Bone marrow (tissue), 2 donors: ENCODE measurements around the gene LILRB5.
"Not testable (repeated sequence)": the region's sequence is repeated elsewhere in the genome, so short reads cannot be mapped to it uniquely, and the experiment has no call there.

Experiments used
- DNase-seq, 2 donors: peaks; one replicate each; lab custom pipeline; 2025; lab: John Stamatoyannopoulos, UW

LILRB5 gene

GRCh38 chr19:54214217-54214616 lies 42.9 kb downstream of the LILRB5 start:
- not testable (repeated sequence) for DNase-seq

GRCh38 chr19:54211235-54211634 lies 45.8 kb downstream of the LILRB5 start:
- no peak for DNase-seq

- DNase-seq = peak; percentile 31 to 50
Measured at GRCh38 chr19:54209811-54210494, 47.1 kb downstream of the LILRB5 start.

GRCh38 chr19:54209058-54209810 lies 47.8 kb downstream of the LILRB5 start:
- no peak for DNase-seq

- no peak for DNase-seq
Measured at GRCh38 chr19:54208784-54209057, 48.4 kb downstream of the LILRB5 start.

- peak; percentile 64 to 97 for DNase-seq
Measured at GRCh38 chr19:54207983-54208783, 48.9 kb downstream of the LILRB5 start.

GRCh38 chr19:54207676-54207982 lies 49.4 kb downstream of the LILRB5 start:
- no peak for DNase-seq

GRCh38 chr19:54207193-54207592 lies 49.9 kb downstream of the LILRB5 start:
- not testable (repeated sequence) for DNase-seq

- DNase-seq = no peak
Measured at GRCh38 chr19:54206831-54207177, 50.3 kb downstream of the LILRB5 start.

- DNase-seq = no peak
Measured at GRCh38 chr19:54206030-54206830, 50.8 kb downstream of the LILRB5 start.

- no peak for DNase-seq
Measured at GRCh38 chr19:54204767-54205468, 52.2 kb downstream of the LILRB5 start.

GRCh38 chr19:54203151-54203611 lies 53.9 kb downstream of the LILRB5 start:
- no peak for DNase-seq

GRCh38 chr19:54201980-54202379 lies 55.1 kb downstream of the LILRB5 start:
- DNase-seq = no peak

- no peak for DNase-seq
Measured at GRCh38 chr19:54201172-54201701, 55.8 kb downstream of the LILRB5 start.
